NCI-H345 treated with DMSO at 0.1 percent for 48 hours (cell line): ENCODE results near the gene TMEM63C.

Experiments
- DNase-seq: peaks from one replicate; lab custom pipeline; 2025; ENCODE audit not compliant: unreplicated experiment; lab: John Stamatoyannopoulos, UW

Gene TMEM63C

DNA sequence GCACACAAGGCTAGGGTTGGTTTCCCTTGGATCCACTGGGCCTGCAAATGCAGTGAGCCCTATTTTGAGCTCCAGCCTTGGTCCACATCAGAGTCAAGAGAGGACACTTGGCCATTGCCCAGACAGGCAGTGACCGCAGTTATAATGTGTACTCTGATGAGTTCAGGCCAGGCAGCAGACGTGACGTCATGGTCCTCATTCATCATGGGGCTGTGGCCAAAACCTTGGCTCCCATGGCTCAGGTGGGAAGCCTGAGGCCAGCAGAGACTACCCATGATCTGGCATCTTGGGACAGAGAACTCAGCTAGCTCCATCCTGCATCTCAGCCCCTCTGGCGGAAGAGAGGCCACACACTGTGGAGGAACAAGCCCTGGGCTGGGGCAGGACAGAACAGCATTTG lies 16.4 kb downstream of the TMEM63C start:
- no peak for DNase-seq

DNA sequence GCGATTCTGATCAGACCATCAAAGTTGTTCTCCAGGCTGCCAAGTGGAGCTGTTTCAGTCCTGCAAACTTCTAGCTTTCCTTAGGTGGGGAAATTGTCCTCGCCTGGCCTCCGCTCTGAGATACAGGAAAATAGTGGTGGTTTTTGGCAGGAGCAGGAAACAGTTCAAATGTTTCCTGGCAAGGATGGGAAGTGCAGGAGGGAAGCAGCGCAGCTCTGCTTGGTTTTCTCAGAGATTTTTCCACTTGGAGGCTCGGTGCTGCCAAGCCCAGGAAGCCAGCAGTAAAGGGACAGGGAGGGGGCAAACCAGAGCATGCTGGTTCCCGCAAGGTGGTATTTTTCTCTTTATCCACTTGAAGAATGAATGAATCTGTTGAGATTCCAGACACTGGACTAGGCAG lies 17.0 kb downstream of the TMEM63C start:
- DNase-seq = no peak

DNA sequence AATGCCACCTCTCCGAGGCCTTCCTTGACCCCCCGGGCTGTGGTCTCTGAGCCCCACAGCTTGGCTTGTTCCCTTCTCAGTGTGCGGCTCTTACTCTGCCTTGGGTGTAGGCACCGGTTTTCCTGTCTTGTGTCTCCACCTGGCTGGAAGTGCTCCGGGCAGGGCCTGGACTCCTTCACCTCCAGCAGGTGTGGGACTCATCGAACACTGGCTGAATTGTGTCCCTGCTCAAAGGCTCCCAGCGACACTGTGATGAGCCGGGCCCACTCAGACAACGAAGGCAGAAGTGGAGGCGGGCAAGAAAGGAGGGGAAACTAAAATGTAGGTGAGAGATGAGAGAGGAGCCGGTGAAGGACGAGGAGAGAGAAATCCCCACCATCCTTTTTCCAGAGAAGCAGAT lies 18.0 kb downstream of the TMEM63C start:
- no peak for DNase-seq

DNA sequence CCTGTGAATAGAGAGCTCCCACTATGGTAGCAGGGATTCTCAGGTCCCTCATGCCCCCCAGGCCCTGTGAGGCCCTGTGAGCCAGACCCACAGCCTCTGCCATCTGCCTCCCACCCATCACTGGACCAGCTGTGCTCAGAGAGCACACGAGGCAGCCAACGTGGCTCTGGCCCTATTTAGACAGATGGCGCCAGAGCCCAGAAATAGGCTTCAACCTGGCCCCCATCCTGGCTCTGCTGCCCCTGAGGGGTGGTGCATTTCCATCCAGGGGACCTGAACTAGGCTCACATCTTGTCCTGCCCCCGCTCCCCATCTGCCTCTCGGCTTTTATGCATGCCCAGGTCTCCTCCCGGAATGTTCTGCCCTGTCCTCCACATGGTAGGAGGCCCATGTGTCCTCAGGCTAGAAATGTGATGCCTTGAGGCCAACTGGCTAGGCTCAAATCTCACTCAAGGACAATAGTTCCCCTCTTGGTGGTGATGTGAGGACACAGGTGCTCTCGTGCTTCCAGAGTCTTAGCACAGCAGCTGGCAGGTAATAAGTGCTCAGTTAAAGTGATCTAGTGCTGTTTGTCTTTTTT lies 18.9 kb downstream of the TMEM63C start:
- DNase-seq = no peak

DNA sequence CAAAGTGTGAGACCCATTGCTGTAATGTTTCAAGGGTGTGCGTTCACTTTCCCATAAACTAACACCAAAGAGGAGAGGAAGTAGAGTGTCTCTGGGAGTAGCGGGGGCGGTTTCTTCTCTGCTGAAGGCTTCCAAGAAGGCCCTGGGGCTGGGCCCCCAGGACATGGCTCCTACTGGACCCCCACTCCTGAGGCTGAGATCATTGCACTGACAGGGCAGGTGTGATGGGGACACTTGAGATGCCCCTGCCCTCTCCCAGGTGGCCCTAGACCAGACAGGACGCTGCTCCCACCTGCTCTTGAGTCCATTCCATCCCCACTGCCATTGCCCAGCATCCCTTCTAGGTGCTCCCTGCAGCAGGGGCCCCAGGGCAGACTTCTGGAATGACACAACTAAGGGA lies 20.1 kb downstream of the TMEM63C start:
- no peak for DNase-seq

DNA sequence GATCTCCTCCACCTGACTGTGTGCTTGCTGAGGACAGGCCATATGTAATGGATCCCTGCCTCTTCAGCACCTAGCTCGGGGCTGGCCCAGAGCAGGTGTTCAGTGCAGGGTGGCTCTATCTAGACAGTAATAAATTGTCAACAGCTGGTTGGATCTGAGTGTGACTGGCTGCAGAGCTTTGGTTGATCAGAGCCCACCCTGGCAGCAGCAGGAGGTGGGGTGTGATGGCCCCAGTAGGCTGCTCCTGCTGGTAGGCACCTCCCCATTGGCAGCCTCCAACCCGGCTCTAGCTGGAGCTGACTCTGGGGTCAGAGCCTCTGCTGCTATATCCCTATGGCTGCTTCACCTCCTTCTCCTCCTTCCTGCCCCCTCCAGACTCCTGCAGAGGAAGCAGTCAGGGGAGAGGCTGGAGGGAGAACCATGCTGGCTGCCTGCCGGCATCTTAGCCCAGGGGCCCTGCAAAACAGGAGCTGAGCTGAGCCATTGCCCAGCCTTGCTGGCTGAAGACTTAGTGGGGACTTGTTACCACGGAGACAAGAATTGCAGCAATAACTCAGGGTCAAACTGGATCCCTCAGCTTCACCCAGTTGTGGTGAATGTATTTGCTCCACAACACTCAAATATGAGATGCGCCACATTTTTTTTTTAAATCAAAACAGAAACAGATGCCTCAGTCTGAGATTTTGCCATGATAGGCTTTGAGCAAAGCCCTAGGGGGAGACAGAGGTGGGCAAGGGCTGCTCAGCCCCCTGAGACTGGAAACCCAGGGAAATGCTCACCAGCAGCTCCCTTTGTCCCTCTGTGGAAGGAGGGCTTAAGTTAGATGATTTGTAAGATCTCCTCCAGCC lies 22.2 kb downstream of the TMEM63C start:
- DNase-seq = no peak

DNA sequence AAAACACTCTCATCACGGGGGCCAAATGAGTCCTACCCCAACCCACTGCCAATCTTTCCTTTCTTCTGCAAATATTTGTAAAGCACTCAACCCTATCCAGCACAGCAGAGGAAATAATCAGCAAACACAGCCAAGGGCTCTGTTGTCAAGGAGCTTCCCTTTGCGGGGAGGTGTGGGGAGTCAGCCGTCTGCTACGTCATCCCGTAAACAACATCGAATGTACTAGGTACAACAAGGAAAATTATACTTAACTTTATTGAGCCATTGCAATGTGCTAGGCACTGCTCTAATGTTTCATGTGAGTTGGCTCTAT lies 22.8 kb downstream of the TMEM63C start:
- peak; percentile 96 for DNase-seq

DNA sequence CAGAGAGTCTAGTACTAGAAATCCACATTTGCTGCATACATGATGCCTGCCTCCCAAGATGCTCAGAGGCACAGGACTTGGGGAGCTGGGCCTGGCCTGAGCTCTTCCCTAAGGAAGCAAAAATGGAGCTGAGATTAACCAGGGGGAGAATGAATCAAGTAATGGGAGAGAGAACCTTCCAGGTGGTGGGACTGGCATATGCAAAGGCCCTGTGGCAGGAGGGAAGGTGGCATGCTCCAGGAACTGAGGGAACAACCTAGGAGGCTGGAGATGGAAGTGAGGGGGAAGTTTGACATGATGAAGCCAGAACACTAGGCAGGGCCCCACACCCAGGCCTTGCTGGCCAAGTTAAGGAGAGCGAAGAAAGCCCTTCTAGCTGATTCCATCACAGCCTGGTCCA lies 23.3 kb downstream of the TMEM63C start:
- no peak for DNase-seq

DNA sequence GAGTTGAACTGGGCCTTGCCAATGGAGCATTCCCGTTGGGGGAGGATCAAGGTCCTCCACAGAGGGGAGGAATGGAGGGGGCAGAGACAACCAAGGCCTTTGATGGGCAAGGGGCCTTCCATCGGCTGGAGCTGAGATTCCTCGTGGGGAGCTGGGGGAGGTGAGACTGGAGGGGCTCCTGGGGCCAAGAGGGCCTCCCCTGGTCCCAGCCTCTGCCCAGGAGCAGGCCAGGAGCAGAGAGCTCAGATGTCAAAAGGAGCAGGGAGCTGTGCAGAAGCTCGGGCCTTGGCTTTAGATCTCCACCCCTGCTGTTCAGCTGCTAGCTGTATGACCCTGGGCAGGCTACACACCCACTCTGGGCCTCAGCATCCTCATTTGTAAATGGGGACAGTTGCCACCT lies 24.0 kb downstream of the TMEM63C start:
- no peak for DNase-seq

DNA sequence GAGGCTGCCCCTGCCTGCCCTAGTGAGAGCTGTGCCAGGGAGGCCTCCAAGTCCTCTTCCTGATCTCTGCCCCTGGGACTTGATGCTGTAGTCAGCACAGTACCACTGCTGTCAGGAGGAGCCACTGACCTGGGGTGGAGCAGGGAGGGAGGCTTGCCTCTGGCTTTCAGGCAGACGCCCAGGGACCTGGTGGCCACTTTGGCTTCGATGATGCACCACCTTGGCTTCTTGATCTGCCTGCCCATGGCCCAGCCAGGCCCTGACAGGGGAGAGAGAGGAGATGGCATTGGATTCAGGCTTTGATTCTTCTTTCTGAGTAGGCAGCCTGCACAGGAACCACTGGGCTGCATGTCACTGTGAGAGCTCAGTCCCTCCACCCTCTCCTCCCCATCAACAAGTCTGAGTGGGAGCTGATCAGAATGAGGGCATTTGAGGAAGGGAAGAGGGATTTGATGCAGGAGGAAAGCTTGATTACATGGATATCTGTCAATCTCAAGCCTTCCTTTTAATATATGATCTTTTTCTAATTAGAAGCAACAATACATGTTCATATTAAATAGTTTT lies 24.7 kb downstream of the TMEM63C start:
- DNase-seq = no peak

DNA sequence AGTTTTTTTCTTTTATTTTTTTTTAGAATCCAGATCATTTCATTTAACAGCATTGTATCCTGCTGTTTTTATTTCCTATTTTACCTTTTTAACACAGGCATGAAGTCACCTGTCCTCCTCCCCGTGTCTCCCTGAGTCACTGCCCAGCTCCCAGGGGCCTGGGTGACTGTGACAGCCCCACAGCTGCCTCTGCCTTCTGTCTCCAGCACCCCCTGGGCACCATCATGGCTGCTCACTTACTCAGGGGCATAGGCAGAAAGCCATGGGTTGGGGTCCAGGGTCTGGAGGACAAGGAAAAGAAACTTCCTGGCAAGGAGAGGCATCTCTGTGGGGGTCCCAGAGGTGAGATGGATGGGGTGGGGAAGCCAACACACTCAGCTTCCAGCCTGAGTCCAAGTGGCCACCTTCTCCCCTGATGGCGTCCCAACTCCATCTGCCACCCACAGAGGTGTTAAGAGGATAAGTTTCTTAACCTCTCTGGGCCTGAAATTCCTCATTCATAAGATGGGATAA lies 25.3 kb downstream of the TMEM63C start:
- DNase-seq = no peak

DNA sequence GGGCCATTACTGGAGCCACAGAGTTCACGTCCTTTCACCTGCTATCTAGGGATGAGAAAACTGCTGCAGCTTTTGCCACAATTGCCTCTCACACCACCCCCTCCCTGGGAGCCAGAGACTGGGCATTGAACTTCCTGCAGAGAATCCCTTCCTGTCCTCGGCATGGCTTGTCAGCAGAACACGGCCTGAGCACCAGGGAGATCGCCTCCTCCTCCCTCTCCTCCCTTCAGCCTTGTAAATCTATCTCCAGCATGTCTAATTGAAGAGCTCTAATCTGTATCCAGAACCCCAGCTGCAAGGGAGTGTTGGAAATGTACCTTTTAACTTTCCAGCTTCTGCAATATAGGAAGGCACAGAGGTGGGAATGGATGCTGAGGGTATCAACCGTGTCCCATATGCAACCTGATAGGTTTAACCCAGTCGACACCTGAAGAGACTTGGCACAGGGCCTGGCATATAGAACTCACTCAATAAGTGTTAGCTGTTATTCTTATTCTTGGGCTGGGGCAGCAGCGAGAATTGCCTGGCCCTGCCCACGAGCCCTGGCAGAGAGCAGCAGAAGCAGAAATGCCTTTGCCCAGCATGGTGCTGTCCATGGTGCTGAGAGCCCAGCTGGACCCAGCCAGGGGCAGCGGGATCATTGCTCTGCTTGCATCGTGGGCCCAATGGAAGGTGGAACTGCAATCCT lies 26.8 kb downstream of the TMEM63C start:
- peak; percentile 34 for DNase-seq

DNA sequence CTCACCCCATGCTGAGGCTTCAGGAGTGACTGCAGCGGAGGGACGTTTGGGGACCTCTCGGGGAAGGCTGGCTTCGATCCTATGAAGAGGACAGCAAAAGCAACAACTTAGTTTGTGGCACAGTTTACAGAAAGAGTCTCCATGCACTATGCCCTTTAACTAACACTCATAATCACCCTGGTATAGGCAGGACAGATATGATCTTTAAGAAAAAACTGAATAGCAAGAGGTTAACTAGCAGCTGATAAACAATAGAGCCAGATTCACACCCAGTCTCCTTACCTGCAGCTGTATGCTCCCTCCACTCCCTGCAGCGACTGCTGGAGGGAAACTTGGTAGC lies 27.4 kb downstream of the TMEM63C start:
- no peak for DNase-seq

DNA sequence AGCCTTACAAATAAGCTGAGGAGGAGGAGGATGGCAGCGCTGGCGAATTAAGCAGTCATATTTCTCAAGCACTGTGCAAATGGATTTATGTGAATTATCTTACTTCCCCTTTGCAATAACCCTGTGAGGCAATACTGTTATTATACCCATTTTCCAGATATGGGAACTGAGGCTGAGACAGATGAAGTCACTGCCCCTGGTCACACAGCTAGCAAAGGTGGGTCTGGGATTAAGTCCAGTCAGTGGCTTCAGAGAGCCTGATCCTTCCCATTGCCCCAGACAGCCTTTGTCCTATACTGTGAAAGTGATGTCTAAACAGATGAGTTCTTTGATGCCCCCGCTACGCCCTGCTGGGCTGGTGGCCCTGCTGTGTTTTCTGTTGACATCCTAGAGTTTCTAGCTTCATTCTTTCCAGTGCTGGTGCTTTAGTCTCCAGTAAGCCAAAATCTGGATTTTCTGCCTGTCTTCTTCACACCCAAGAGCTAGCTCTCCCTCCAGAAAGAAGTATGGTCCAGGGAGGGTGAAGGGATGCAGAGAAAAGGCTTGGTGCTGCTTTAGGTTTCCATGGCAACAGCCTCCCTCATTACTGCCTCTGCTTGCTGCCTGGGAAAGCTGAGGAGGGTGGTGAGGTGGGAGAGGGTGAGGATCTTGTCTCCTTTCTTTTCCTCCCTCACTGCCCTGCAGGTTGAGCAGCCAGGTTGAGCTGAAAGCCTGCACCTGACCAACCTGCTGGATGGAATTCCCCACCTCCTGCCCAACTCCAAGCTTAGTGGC lies 30.7 kb downstream of the TMEM63C start:
- DNase-seq = no peak

DNA sequence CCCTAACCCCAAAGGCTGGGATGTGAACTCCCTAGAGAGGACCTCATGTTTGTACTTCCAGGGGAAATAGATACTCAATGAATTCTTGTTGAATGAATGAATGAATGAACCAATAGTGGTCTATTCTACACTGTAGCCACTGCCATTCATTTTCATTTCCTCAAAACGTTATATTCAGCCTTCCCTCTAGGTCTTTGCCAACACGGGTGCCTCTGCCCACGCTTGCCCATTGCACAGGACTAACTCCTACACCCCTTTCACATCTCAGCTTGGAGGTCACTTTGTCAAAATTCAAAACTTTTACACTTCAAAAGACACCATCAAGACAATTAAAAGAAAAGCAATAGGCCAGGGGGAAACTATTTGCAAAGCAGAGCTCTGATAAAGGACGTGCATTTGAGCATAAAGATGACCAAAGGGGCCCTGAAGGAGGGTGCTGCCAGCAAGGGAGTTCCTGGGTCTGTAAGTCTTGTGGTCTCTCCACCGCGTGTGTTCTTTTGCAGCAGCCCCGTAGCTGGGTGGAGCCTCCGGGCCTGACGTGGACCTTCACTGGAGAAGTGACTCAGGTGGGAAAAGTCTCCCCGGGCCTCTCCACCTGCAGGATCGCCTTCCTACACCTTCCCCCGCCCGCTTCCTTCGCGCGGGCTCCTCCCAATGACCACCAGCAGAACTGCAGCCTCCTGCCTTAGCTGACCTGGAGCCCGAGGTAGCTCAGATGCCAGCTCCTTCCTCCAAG lies 31.5 kb downstream of the TMEM63C start:
- DNase-seq = peak; percentile 80

DNA sequence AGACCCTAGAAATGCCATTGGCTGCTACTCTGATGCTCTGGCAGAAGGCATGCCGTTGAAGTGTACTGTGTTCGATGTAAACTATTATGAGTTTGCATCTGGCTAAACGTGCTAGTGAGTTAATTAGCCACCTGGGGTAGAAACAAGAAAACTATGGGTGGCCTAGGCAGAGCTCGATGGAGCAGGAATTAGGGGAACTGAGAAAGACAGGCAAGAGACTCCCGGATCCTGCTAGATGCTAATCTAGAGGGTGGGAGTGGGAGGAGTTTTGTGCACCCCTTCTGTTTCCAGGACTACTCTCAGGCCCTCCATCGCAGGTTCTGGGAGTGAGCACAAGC lies 32.0 kb downstream of the TMEM63C start:
- DNase-seq = no peak

DNA sequence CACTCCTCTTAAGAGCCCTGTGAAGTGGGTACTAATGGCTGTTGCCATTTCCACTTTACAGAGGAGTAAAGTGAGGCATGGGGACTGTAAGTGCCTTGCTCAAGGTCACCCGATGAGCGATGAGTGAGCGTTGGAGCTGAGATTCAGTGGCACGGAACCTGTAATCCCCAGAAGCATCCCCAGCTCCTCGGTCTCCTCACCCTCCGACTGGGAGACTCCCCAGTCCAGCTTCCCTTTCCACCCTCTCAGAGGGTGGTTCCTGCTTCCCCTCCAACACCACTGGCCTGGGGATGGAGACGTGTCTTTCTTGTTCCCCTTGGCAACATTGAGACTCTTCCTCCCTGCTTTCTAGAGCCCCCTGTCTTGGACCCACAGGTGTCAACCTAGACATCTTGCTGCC lies 32.6 kb downstream of the TMEM63C start:
- DNase-seq = no peak

DNA sequence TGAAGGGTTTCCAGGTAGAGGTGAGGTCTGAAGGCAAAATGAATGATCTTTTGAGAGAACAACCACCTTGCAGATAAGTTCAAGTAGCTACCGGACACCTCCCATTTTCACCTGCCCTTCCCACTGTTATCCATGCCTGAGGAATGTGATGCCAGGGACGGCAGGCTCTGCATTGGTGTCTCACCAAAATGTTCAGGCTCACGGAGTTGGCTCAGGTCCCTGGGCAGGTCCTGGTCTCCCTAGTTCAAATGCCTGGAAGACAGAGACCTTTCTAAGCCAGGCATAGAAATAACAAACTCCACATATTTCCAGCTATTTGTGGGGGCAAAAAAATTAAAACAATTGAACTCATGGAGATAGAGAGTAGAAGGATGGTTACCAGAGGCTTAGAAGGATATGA lies 36.0 kb downstream of the TMEM63C start:
- no peak for DNase-seq

DNA sequence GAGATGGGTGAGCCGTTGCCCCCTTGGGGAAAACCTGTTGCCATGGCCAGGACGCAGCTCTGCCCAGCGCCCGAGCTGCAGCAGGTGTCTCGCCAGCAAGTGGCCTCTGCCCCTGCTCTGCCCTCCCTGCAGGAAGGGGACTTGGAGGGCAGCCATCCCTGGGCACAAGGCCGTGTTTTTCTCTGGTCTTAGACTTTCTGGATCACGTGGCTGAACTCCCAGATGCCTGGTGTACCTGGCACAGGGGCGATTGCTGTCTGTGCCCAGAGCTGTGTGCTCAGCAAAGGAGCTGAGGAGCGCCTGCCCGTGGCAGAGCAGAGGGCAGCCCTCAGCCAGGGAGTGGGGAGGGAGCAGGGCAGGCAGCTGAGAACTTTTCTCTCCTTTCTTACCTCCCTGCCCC lies 38.0 kb downstream of the TMEM63C start:
- DNase-seq = no peak

DNA sequence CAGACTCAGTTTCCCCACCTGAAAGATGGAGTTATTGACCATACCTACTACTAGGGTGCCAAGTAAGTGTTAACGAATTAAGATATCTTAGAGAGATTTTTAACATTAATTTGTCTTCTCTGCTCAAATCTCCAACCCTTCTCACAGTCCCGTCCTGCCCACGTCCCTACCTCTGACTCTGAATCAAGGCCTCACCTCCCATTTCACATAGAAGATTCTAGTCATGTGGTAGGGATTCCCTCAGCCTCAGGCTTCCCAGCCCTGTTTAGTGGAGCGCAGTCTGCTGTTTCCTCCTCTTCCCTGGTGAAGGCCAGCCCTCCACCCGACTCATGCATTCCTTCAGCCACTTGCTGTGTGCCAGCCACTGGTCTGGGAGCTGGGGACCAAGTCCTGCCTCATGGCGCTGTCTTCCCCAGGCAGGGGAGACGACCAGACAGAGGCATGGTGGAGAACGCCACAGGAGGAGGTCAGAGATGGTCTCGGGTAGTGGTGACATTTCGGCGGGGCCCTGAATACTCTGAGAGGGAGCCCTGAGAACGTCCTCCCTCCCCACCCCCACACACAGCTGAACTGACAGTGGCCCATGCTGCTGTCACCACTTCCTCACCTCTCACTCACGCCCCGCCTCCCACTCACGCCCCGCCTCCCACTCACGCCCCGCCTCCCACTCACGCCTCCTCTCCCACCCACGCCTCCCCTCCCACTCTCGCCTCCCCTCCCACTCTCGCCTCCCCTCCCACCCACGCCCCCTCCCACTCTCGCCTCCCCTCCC lies 38.8 kb downstream of the TMEM63C start:
- no peak for DNase-seq
